Thyroid gland (tissue), 4 donors: ENCODE results near the gene WDR77. TPM values are rescaled to one million over a fixed set of nuclear protein-coding genes. Genes with fewer than 3 reads are reported as not detected.

Experiments used
- DNase-seq, 2 donors: peaks; one replicate each; pipeline ENCODE4 v3.0.0-alpha.2; 2019
- H3K27ac ChIP-seq, 3 donors: fragments of 200-600 bp; sonication (generic); 1 replicate in 2 of 3; 2 replicates in 1 of 3; pipeline ENCODE4 v1.5.1; 2016 to 2019; ENCODE audit warnings: mild to moderate bottlenecking in 1 of 3, moderate library complexity in 1 of 3
- H3K27me3 ChIP-seq: fragments of 200-600 bp; sonication (generic); one replicate; pipeline ENCODE4 v1.5.1; 2019
- H3K36me3 ChIP-seq, 2 donors: fragments of 200-600 bp; sonication (generic); one replicate each; pipeline ENCODE4 v1.5.1; 2016 to 2019
- H3K4me1 ChIP-seq, 2 donors: fragments of 200-600 bp; sonication (generic); one replicate each; pipeline ENCODE4 v1.5.1; 2017 to 2019
- H3K4me3 ChIP-seq, 3 donors: fragments of 200-600 bp; sonication (generic); replicated peaks in 1 of 3; 1 replicate in 2 of 3; 2 replicates in 1 of 3; pipeline ENCODE4 v1.5.1; 2016; ENCODE audit warnings: mild to moderate bottlenecking in 1 of 3
- H3K9me3 ChIP-seq: fragments of 200-600 bp; sonication (generic); one replicate; pipeline ENCODE4 v1.5.1; 2017
- CTCF ChIP-seq, 6 experiments: fragments of 200-600 bp in 3 of 6; fragments of 450-650 bp in 3 of 6; sonication (generic) in 3 of 6; IDR thresholded peaks; one replicate each; pipeline ENCODE4 v1.5.1; 2016 to 2019; ENCODE audit warnings: antibody characterized with exemption in 6 of 6, mild to moderate bottlenecking in 2 of 6, inconsistent platforms in 1 of 6, moderate library complexity in 1 of 6
- POLR2A ChIP-seq, 2 donors: fragments of 450-650 bp; IDR thresholded peaks; one replicate each; pipeline ENCODE4 v1.6.1; 2017; ENCODE audit warnings: antibody characterized with exemption in 2 of 2, mild to moderate bottlenecking in 2 of 2, moderate library complexity in 1 of 2
- WGBS, 2 donors: methylation state at CpG; one replicate each; pipeline ENCODE4 v1.1.5; 2017; 5-methylcytosine and 5-hydroxymethylcytosine counted together
- intact Hi-C: fragments of 100-400 bp; cut with DNase I; formaldehyde crosslinking; loops from one replicate; pipeline ENCODE4 v1.15.1; 2023
- total RNA-seq, 4 donors: library from RNA; depleted of rRNA; stranded (reverse); fragments of >200 nt; gene quantifications; one replicate each; pipeline ENCODE4 v1.2.3, GENCODE V29; 2016

Gene WDR77
- 10 to 100 TPM; 19.5 to 36.1 (median 26.3) TPM for total RNA-seq

GRCh38 chr1:111448918-111449702 is at the start of gene WDR77, which contains the start of gene ATP5PB:
Gene WDR77, minus strand, starts transcription at chr1:111449256. Its CDS starts 87 bp downstream, at chr1:111449169.
Gene ATP5PB, plus strand, starts transcription at chr1:111449464. Its CDS starts 78 bp downstream, at chr1:111449542.
- intact Hi-C loops = no loop called here
- H3K4me1 ChIP-seq = peaks cover 9 to 28% of the 10 kb centered on the region in 2 donors

GRCh38 chr1:111497592-111497991 is 48.5 kb upstream of the WDR77 start:
- DNase-seq = no peak
- no peak for TF ChIP-seq CTCF (IDR thresholded peaks at IDR 0.05)
- no peak for TF ChIP-seq POLR2A (IDR thresholded peaks at IDR 0.05)
- 77 to 84% methylated on average over 5 of the region's 5 CpGs for WGBS, 2 donors

More at GRCh38 chr1:111448918-111449702, at the start of gene WDR77, which contains the start of gene ATP5PB:
- Histone ChIP-seq H3K4me3 (peak within 1 kb of the TSS; percentile 67 to 86 (median 77)), H3K27me3 (no peaks in the 10 kb centered on the region), H3K27ac (peak within 1 kb of the TSS; percentile 49 to 74 (median 71)), H3K9me3 (no peaks in the 10 kb centered on the region), H3K36me3 (peaks cover 8 to 9% of the 10 kb centered on the region in 2 donors)
- TF ChIP-seq CTCF (IDR thresholded peaks at IDR 0.05) (no peak), POLR2A (IDR thresholded peaks at IDR 0.05) (peak in 1 of 2 donors; percentile 51)
- DNase-seq = peak; percentile 94 to 95
- 0 to 1% methylated on average over 33 to 52 of the region's 54 CpGs for WGBS, 2 donors

GRCh38 chr1:111496398-111496797 is 47.3 kb upstream of the WDR77 start:
- intact Hi-C loops = no loop called here
- no peak overlapping the region for H3K27ac ChIP-seq
- WGBS, 2 donors = 81 to 86% methylated on average over 4 of the region's 4 CpGs
- H3K36me3 ChIP-seq = no peaks in the 10 kb centered on the region
- no peaks in the 10 kb centered on the region for H3K27me3 ChIP-seq
- TF ChIP-seq CTCF (IDR thresholded peaks at IDR 0.05) (no peak), POLR2A (IDR thresholded peaks at IDR 0.05) (no peak)
- no peak overlapping the region for H3K4me3 ChIP-seq
- DNase-seq = no peak
- H3K9me3 ChIP-seq = no peaks in the 10 kb centered on the region
- no peaks in the 10 kb centered on the region for H3K4me1 ChIP-seq

More at GRCh38 chr1:111497592-111497991, 48.5 kb upstream of the WDR77 start:
- Histone ChIP-seq H3K27ac (no peak overlapping the region), H3K4me1 (no peaks in the 10 kb centered on the region), H3K27me3 (no peaks in the 10 kb centered on the region), H3K4me3 (no peak overlapping the region), H3K9me3 (no peaks in the 10 kb centered on the region), H3K36me3 (no peaks in the 10 kb centered on the region)
- intact Hi-C loops = no loop called here

GRCh38 chr1:111491070-111491469 is 42.0 kb upstream of the WDR77 start:
- Histone ChIP-seq H3K4me3 (no peak overlapping the region), H3K27ac (no peak overlapping the region), H3K4me1 (no peaks in the 10 kb centered on the region), H3K27me3 (no peaks in the 10 kb centered on the region), H3K36me3 (no peaks in the 10 kb centered on the region), H3K9me3 (no peaks in the 10 kb centered on the region)
- no peak for TF ChIP-seq CTCF (IDR thresholded peaks at IDR 0.05)
- TF ChIP-seq POLR2A (IDR thresholded peaks at IDR 0.05) = no peak
- DNase-seq = no peak
- 77 to 82% methylated on average over 6 to 7 of the region's 7 CpGs for WGBS, 2 donors
- intact Hi-C loops = no loop called here

GRCh38 chr1:111490220-111490619 is 41.2 kb upstream of the WDR77 start:
- H3K27me3 ChIP-seq = no peaks in the 10 kb centered on the region
- WGBS, 2 donors = 90 to 91% methylated on average over 4 of the region's 4 CpGs

More at GRCh38 chr1:111490220-111490619, 41.2 kb upstream of the WDR77 start:
- no peak for DNase-seq
- Histone ChIP-seq H3K36me3 (no peaks in the 10 kb centered on the region), H3K27ac (no peak overlapping the region), H3K4me3 (no peak overlapping the region), H3K4me1 (no peaks in the 10 kb centered on the region), H3K9me3 (no peaks in the 10 kb centered on the region)
- intact Hi-C loops = no loop called here
- no peak for TF ChIP-seq CTCF (IDR thresholded peaks at IDR 0.05)
- TF ChIP-seq POLR2A (IDR thresholded peaks at IDR 0.05) = no peak
